Mesendoderm (in vitro differentiated cells): Measurements from ENCODE around the gene TRIM10.

Experiments
- DNase-seq: peaks from one replicate; pipeline ENCODE4 v3.0.0; 2013
- H2AK5ac ChIP-seq: 2 replicates; pipeline ENCODE4 v1.6.1; 2013; ENCODE audit warnings: low read length, inconsistent platforms
- H2BK120ac ChIP-seq: 2 replicates; pipeline ENCODE4 v1.6.1; 2013; ENCODE audit warnings: low read depth, mild to moderate bottlenecking, low read length, moderate library complexity, mixed read lengths
- H2BK15ac ChIP-seq: replicated peaks from 2 replicates; pipeline ENCODE4 v1.6.1; 2013; ENCODE audit warnings: low read depth, mild to moderate bottlenecking, moderate library complexity
- H2BK5ac ChIP-seq: 2 replicates; pipeline ENCODE4 v1.6.1; 2013; ENCODE audit warnings: low read length, inconsistent platforms
- H3K18ac ChIP-seq: 2 replicates; pipeline ENCODE4 v1.6.1; 2013; ENCODE audit warnings: mild to moderate bottlenecking, low read length, mixed read lengths
- H3K23ac ChIP-seq: one replicate; pipeline ENCODE4 v1.6.1; 2013; ENCODE audit warnings: low read length
- H3K27ac ChIP-seq: 2 replicates; pipeline ENCODE4 v1.5.1; 2013; ENCODE audit warnings: low read depth, mild to moderate bottlenecking, inconsistent platforms, low read length, moderate library complexity
- H3K27me3 ChIP-seq: 2 replicates; pipeline ENCODE4 v1.6.1; 2013; ENCODE audit warnings: low read length, control low read depth, mild to moderate bottlenecking, inconsistent platforms; ENCODE audit not compliant: insufficient read depth, poor library complexity
- H3K36me3 ChIP-seq: 2 replicates; pipeline ENCODE4 v1.6.1; 2013; ENCODE audit warnings: low read length, inconsistent platforms; ENCODE audit not compliant: control insufficient read depth, insufficient read depth
- H3K4ac ChIP-seq: one replicate; pipeline ENCODE4 v1.6.1; 2013; ENCODE audit warnings: low read depth, mild to moderate bottlenecking, low read length, moderate library complexity
- H3K4me1 ChIP-seq: 2 replicates; pipeline ENCODE4 v1.6.1; 2013; ENCODE audit warnings: low read depth, low read length, inconsistent platforms; ENCODE audit not compliant: control insufficient read depth
- H3K4me2 ChIP-seq: 2 replicates; pipeline ENCODE4 v1.6.1; 2013; ENCODE audit warnings: low read length
- H3K4me3 ChIP-seq: 2 replicates; pipeline ENCODE4 v1.5.1; 2013; ENCODE audit warnings: mild to moderate bottlenecking, low read length
- H3K56ac ChIP-seq: one replicate; pipeline ENCODE4 v1.6.1; 2013; ENCODE audit warnings: low read length
- H3K79me1 ChIP-seq: 2 replicates; pipeline ENCODE4 v1.6.1; 2013; ENCODE audit warnings: low read length, inconsistent platforms
- H3K79me2 ChIP-seq: 2 replicates; pipeline ENCODE4 v1.6.1; 2013; ENCODE audit warnings: mild to moderate bottlenecking, low read length; ENCODE audit not compliant: control insufficient read depth, insufficient read depth
- H3K9ac ChIP-seq: 2 replicates; pipeline ENCODE4 v1.6.1; 2013; ENCODE audit warnings: low read length, inconsistent platforms
- H4K5ac ChIP-seq: one replicate; pipeline ENCODE4 v1.6.1; 2013; ENCODE audit warnings: low read length
- H4K8ac ChIP-seq: one replicate; pipeline ENCODE4 v1.6.1; 2013; ENCODE audit warnings: low read depth, mild to moderate bottlenecking, control low read depth, low read length, moderate library complexity
- WGBS: extraction: QIAGEN DNeasy Blood & Tissue Kit; methylation state at CpG from one replicate; pipeline ENCODE4 v1.1.7; 2013; ENCODE audit warnings: low lambda C conversion rate, missing lambda C conversion rate; ENCODE audit not compliant: insufficient coverage; ENCODE audit errors: extremely low coverage; 5-methylcytosine and 5-hydroxymethylcytosine counted together

Gene TRIM10

DNA sequence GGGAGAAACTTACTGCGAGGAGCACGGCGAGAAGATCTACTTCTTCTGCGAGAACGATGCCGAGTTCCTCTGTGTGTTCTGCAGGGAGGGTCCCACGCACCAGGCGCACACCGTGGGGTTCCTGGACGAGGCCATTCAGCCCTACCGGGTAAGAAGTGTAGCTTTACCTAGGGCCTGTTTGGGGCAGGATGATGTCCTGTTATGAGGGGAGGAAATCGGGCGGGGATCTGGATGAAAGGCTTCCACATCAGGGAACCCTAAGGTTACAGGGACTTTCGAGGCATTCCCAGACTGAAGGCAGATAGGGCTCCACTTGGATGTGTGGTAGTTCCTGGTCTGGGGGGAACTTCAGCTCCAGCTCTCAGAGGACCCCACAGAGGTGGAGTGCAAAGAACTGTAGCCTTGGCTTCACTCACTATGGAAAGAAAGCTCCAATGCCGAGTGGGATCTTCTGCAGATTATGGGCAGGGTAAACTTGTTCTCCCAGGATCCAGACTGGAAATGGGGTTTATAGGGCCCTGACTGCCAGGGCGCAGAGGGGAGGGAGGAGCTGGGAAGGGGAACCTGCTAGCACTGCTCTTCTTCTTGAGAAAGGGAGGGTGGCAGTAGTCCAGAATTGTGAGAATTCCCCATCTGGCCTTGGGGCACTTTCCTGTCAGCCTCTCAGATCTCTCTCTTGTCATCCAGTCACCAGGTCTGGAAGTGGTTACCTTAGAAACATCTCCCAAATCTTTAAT, 3.1 kb upstream of the TRIM10 start:
- Histone ChIP-seq H3K9ac (no peak overlapping the region), H3K4me2 (no peak overlapping the region), H3K4me1 (no peaks in the 10 kb centered on the region), H3K27me3 (no peaks in the 10 kb centered on the region), H3K4ac (no peak overlapping the region), H3K79me1 (no peaks in the 10 kb centered on the region), H2BK15ac (no peak overlapping the region), H3K18ac (no peak overlapping the region), H2BK120ac (no peak overlapping the region), H3K23ac (no peak overlapping the region), H3K27ac (no peak overlapping the region), H3K4me3 (no peak overlapping the region), H3K36me3 (no peaks in the 10 kb centered on the region), H2AK5ac (no peak overlapping the region), H3K79me2 (no peaks in the 10 kb centered on the region), H4K8ac (no peak overlapping the region), H2BK5ac (no peak overlapping the region), H3K56ac (no peak overlapping the region), H4K5ac (no peak overlapping the region)
- no CpG with 5 or more reads among the region's 16 CpGs for WGBS
- DNase-seq: peak; percentile 43

DNA sequence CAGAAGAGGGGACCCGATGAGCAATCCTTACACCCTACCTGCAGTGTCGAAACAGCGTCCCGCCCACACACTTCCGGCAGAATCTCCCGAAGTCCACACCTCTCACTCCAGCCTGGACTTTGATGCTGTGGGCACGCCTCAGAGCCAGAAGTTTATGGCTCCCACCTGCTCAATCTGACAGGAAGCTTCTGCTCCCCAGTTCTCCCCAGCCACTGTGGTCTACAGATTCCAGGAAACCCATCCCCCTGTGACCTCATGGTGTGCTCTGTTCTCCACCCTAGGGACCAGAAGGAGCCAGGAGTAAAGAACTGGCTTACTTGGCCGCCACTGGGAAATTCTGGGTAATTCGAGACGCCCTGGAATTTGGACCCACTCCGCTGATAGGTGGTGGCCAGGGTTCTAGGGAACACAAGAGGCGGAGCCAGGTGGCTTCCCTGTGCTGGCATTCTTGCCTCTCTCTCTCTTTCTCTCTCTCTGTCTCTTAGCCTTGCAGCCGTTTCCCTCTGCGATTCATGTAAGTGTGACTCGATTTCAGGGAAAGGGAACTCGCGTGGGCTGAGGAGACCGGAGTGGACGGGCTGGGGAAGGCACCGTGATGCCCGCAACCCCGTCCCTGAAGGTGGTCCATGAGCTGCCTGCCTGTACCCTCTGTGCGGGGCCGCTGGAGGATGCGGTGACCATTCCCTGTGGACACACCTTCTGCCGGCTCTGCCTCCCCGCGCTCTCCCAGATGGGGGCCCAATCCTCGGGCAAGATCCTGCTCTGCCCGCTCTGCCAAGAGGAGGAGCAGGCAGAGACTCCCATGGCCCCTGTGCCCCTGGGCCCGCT, 2.3 kb upstream of the TRIM10 start, which contains the start of gene TRIM15:
TSS of gene TRIM15 (plus strand) at position 457 of the 828 bp plus-strand sequence. CDS start at position 596, 139 bp downstream.
- H3K18ac ChIP-seq: no peak within 1 kb of the TSS
- no peak for DNase-seq

DNA sequence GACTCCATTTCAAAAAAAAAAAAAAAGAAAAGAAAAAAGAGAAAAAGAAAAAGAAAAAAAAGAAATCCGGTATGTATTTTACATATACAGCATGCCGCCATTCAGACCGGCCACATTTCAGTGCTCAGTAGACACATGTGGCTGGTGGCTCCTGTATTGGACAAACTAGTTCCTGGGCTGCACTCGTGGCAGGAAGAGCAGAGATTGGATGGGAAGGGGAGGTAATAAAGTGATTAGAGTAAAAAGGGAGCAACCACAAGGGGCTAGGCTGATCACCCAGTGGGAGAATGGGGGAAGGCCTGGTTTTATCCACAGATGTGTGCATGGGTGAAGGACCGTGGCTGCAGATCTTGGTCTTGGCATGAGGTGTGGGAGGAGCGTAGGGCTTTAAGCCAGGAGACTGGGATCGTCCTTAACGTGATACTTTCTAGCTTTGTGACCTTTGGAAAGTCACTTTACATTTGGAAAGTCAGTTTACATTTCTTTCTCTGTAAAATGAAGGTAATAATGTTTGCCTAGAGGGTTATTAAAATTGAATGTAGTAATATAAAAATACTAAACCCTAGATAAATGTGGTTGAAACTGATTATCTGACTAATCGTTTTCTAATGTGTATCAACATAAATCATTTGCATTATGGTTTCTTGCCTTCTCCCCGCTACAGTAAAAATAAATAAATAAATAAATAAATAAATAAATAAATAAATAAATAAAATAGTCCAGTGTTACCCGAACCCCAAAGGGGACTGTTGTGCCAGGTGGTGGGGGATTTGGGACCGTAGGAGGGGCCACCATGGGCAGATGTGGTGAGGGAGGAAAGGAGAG, 1.5 kb upstream of the TRIM10 start:
- no peak for DNase-seq
- H3K9ac ChIP-seq: no peak overlapping the region
- H2BK15ac ChIP-seq: no peak overlapping the region
- no peak overlapping the region for H4K8ac ChIP-seq
- H3K56ac ChIP-seq: no peak overlapping the region
- no peaks in the 10 kb centered on the region for H3K36me3 ChIP-seq
- WGBS: no CpG with 5 or more reads among the region's 12 CpGs
- no peak overlapping the region for H3K4me3 ChIP-seq
- no peaks in the 10 kb centered on the region for H3K79me2 ChIP-seq
- H2AK5ac ChIP-seq: no peak overlapping the region
- no peak overlapping the region for H4K5ac ChIP-seq
- no peaks in the 10 kb centered on the region for H3K27me3 ChIP-seq
- no peak overlapping the region for H3K4me2 ChIP-seq
- H3K27ac ChIP-seq: no peak overlapping the region
- H3K4me1 ChIP-seq: no peaks in the 10 kb centered on the region
- H3K23ac ChIP-seq: no peak overlapping the region
- H3K18ac ChIP-seq: no peak overlapping the region
- H3K4ac ChIP-seq: no peak overlapping the region
- no peak overlapping the region for H2BK120ac ChIP-seq
- no peak overlapping the region for H2BK5ac ChIP-seq
- H3K79me1 ChIP-seq: no peaks in the 10 kb centered on the region

More for the DNA sequence above, 2.3 kb upstream of the TRIM10 start, which contains the start of gene TRIM15:
- no peaks in the 10 kb centered on the region for H3K4me1 ChIP-seq
- H2AK5ac ChIP-seq: no peak within 1 kb of the TSS
- no peaks in the 10 kb centered on the region for H3K79me2 ChIP-seq
- no peak within 1 kb of the TSS for H3K4me2 ChIP-seq
- H3K9ac ChIP-seq: no peak within 1 kb of the TSS
- no peaks in the 10 kb centered on the region for H3K79me1 ChIP-seq
- H3K56ac ChIP-seq: no peak within 1 kb of the TSS
- no peak within 1 kb of the TSS for H3K4me3 ChIP-seq
- WGBS: no CpG with 5 or more reads among the region's 31 CpGs
- no peak within 1 kb of the TSS for H2BK5ac ChIP-seq
- H3K27me3 ChIP-seq: no peaks in the 10 kb centered on the region
- H4K5ac ChIP-seq: no peak within 1 kb of the TSS
- no peak within 1 kb of the TSS for H2BK15ac ChIP-seq
- H4K8ac ChIP-seq: no peak within 1 kb of the TSS
- no peak within 1 kb of the TSS for H3K4ac ChIP-seq
- H2BK120ac ChIP-seq: no peak within 1 kb of the TSS
- no peak within 1 kb of the TSS for H3K23ac ChIP-seq
- no peak within 1 kb of the TSS for H3K27ac ChIP-seq
- no peaks in the 10 kb centered on the region for H3K36me3 ChIP-seq

DNA sequence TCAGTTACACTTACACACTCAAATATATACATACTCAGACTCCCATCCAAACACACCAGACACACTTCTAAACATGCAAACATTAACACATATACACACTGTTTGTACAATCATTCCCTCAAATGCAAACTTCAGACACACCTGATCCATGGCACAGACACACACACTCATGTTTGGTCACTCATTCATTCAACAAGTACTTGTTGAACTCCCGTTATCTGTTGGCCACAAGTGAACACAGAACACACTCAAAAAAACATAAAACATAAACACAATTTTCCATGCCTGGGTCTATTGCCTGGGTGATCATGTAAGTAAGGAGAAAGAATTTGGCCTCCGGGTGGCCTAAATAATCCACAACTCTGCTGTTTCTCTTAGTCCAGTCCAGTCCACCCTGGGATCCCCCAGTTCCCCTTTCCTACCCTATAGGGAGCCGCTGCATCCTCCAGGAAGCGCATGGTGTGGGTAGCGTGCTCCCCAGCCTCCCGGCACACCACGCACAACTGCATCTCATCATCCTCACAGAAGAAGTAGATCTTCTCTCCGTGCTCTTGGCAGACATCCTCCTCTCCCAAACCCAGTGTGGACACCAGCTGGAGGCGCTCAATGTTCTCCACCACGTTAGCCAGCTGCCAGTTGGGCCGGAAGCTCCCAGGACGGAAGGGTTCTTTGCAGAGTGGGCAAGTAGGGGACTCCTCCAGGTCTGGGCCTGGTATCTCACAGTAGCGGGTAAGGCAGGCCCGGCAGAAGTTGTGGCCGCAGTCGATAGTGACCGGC, 815 bp downstream of the TRIM10 start:
- Histone ChIP-seq H3K18ac (no peak overlapping the region), H4K8ac (no peak overlapping the region), H2BK5ac (no peak overlapping the region), H3K9ac (no peak overlapping the region), H3K79me2 (no peaks in the 10 kb centered on the region), H3K27ac (no peak overlapping the region), H3K79me1 (no peaks in the 10 kb centered on the region), H3K56ac (no peak overlapping the region), H3K36me3 (no peaks in the 10 kb centered on the region), H3K4me1 (no peaks in the 10 kb centered on the region), H4K5ac (no peak overlapping the region), H3K23ac (no peak overlapping the region), H2BK120ac (no peak overlapping the region), H3K4me3 (no peak overlapping the region), H2AK5ac (no peak overlapping the region), H3K27me3 (no peaks in the 10 kb centered on the region), H3K4me2 (no peak overlapping the region), H3K4ac (no peak overlapping the region), H2BK15ac (no peak overlapping the region)
- no peak for DNase-seq
- WGBS: no CpG with 5 or more reads among the region's 17 CpGs

DNA sequence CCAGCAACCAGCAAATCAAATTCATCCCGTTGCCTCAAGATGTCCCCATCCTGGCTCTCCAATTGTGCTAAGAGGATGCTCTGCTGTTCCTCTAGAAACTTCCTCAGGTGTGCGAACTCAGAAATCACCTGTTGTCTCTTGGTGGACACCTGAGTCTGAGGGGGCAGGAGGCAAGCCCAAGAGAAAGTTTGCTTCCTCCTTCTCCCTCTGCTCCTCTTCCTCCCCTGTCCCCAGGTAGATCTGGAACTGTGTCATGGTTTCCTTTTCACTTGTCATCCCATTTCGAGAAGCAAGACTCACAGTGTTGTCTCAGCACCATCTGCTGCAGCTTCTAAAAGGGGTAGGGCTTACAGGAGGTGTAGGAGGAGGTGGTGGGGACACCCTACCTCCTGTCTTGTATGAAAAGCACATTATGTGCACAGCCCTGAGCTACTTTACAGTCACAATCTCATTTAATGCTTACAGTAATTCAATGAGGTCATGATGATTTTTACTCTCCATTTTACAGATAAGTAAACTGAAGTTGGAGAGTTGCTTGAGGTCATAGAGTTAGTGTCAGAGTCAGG, 2.5 kb downstream of the TRIM10 start:
- WGBS: no CpG with 5 or more reads among the region's 3 CpGs
- Histone ChIP-seq H2BK15ac (no peak overlapping the region), H3K79me1 (no peaks in the 10 kb centered on the region), H3K4ac (no peak overlapping the region), H3K27ac (no peak overlapping the region), H3K4me3 (no peak overlapping the region), H4K8ac (no peak overlapping the region), H2BK120ac (no peak overlapping the region), H3K4me2 (no peak overlapping the region), H3K23ac (no peak overlapping the region), H3K9ac (no peak overlapping the region), H3K27me3 (no peaks in the 10 kb centered on the region), H3K56ac (no peak overlapping the region), H3K4me1 (no peaks in the 10 kb centered on the region), H2BK5ac (no peak overlapping the region), H4K5ac (no peak overlapping the region), H3K36me3 (no peaks in the 10 kb centered on the region), H3K79me2 (no peaks in the 10 kb centered on the region), H3K18ac (no peak overlapping the region), H2AK5ac (no peak overlapping the region)
- no peak for DNase-seq
